ENCODE measurements around the gene NPRL2. TPM values are rescaled to one million over a fixed set of nuclear protein-coding genes. Genes with fewer than 3 reads are reported as not detected.
A peak's percentile ranks its signal among the peaks of the same experiment; 100 is the strongest.

The NPRL2 gene
- total and polyA plus RNA-seq, 2 of the 13 experiments (the other 11 are each of a cell fraction or from before 2014, with no cell fraction given), result 30.6 to 51.4 TPM

GRCh38 chr3:50337175-50337861 is 13.3 kb downstream of the NPRL2 start (continued):
- TF ChIP-seq TSC22D2 (CRISPR knock-in tag; IDR thresholded peaks at IDR 0.05; ENCODE audit: borderline replicate concordance), result no peak
- 0 out of 2 replicates have a peak, but pooled peaks have one; percentile 22 for TF ChIP-seq CSRNP2 (CRISPR knock-in tag; conservative IDR thresholded peaks at IDR 0.05; ENCODE audit: low read depth)
- TF ChIP-seq AHDC1 (CRISPR knock-in tag; IDR thresholded peaks at IDR 0.05; ENCODE audit: borderline replicate concordance), result 0 out of 2 replicates have a peak, but pooled peaks have one; percentile 9
- TF ChIP-seq MED13 (CRISPR knock-in tag; IDR thresholded peaks at IDR 0.05), result no peak; the same call in 1 of the 2 replicates
- peak; percentile 41; the same call in 1 of the 2 replicates for TF ChIP-seq GATAD2A (CRISPR knock-in tag; IDR thresholded peaks at IDR 0.05)
- no peak for TF ChIP-seq FOXO4 (CRISPR knock-in tag; conservative IDR thresholded peaks at IDR 0.05)
- TF ChIP-seq HMGA1 (CRISPR knock-in tag; conservative IDR thresholded peaks at IDR 0.05), result no peak
- TF ChIP-seq ZNF777 (CRISPR knock-in tag; IDR thresholded peaks at IDR 0.05), result no peak
- no peak for TF ChIP-seq ZNF260 (CRISPR knock-in tag; IDR thresholded peaks at IDR 0.05; ENCODE audit: borderline replicate concordance, low read depth)
- TF ChIP-seq ZNF562 (CRISPR knock-in tag; IDR thresholded peaks at IDR 0.05; ENCODE audit: borderline replicate concordance), result no peak; the same call in 1 of the 2 replicates
- TF ChIP-seq ZNF704 (CRISPR knock-in tag; IDR thresholded peaks at IDR 0.05; ENCODE audit: borderline replicate concordance), result peak; percentile 71; the same call in 1 of the 2 replicates
- TF ChIP-seq ZNF737 (CRISPR knock-in tag; IDR thresholded peaks at IDR 0.05; ENCODE audit: borderline replicate concordance), result no peak
- peak; percentile 69 for TF ChIP-seq ZNF414 (CRISPR knock-in tag; IDR thresholded peaks at IDR 0.05)

Measured in HepG2 (cell line).